ENCODE results near the gene IRF5.

The IRF5 gene

DNA sequence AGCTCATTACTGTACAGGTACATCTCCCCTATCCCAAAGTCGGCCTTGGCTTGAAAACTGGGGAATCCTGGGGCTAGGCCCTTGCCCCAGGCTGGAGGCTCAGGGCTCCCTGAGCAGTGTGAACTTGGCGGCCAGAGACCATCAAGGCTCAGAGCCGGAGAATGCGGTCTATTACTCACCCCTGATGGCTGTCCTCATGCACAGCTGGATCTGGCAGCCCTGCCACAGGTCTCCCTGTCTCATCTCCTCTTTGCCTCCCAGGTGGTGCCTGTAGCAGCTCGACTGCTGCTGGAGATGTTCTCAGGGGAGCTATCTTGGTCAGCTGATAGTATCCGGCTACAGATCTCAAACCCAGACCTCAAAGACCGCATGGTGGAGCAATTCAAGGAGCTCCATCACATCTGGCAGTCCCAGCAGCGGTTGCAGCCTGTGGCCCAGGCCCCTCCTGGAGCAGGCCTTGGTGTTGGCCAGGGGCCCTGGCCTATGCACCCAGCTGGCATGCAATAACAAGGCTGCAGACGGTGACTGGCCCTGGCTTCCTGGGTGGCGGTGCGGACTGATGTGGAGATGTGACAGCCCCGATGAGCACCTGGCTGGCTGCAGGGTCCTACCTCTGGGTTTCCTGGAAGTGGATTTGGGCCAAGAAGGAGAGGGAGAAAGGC is 10.7 kb downstream of the IRF5 start:
- Histone ChIP-seq H4K20me1 (ENCODE audit: low read depth, low read length) (no peaks in the 10 kb centered on the region), H3K4me2 (ENCODE audit: low read depth, low read length, poor library complexity, severe bottlenecking) (no peak overlapping the region), H3K4me3 (ENCODE audit: insufficient read depth, low read length, poor library complexity, severe bottlenecking) (no peak overlapping the region), H3K79me2 (ENCODE audit: insufficient read depth, low read length) (no peaks in the 10 kb centered on the region), H3K9ac (ENCODE audit: low read length) (no peak overlapping the region), H3K9me2 (replicated peaks; ENCODE audit: insufficient read depth, low read length) (no peaks in the 10 kb centered on the region), H3F3A (ENCODE audit: insufficient read depth) (0 out of 2 replicates have a peak, but pooled peaks cover 8% of the 10 kb centered on the region), H3K9me3 (ENCODE audit: insufficient read depth, low read length) (no peaks in the 10 kb centered on the region), H3K27ac (ENCODE audit: low read depth, low read length) (no peak overlapping the region), H2AFZ (ENCODE audit: low read depth, low read length, severe bottlenecking) (no peak overlapping the region), H3K36me3 (ENCODE audit: low read length) (peaks cover 2% of the 10 kb centered on the region; the same call in 1 of the 2 replicates), H3K27me3 (ENCODE audit: low read length) (no peaks in the 10 kb centered on the region)
- no peak for TF ChIP-seq EZH2phosphoT487 (conservative IDR thresholded peaks at IDR 0.05; ENCODE audit: low read length)
- no peak for TF ChIP-seq CTCF (IDR thresholded peaks at IDR 0.05; ENCODE audit: insufficient read depth, low read length, poor library complexity, severe bottlenecking)

- Histone ChIP-seq H3K36me3 (ENCODE audit: low read length) (peaks cover 10% of the 10 kb centered on the region; the same call in 1 of the 2 replicates), H2AFZ (ENCODE audit: low read depth, low read length, severe bottlenecking) (no peak overlapping the region), H3F3A (ENCODE audit: insufficient read depth) (0 out of 2 replicates have a peak, but pooled peaks cover 6% of the 10 kb centered on the region), H3K27me3 (ENCODE audit: low read length) (no peaks in the 10 kb centered on the region), H4K20me1 (ENCODE audit: low read depth, low read length) (no peaks in the 10 kb centered on the region), H3K27ac (ENCODE audit: low read depth, low read length) (no peak overlapping the region), H3K9me3 (ENCODE audit: insufficient read depth, low read length) (no peaks in the 10 kb centered on the region), H3K79me2 (ENCODE audit: insufficient read depth, low read length) (no peaks in the 10 kb centered on the region), H3K9me2 (replicated peaks; ENCODE audit: insufficient read depth, low read length) (no peaks in the 10 kb centered on the region), H3K4me2 (ENCODE audit: low read depth, low read length, poor library complexity, severe bottlenecking) (no peak overlapping the region), H3K4me3 (ENCODE audit: insufficient read depth, low read length, poor library complexity, severe bottlenecking) (no peak overlapping the region), H3K9ac (ENCODE audit: low read length) (no peak overlapping the region)
- TF ChIP-seq CTCF (IDR thresholded peaks at IDR 0.05; ENCODE audit: insufficient read depth, low read length, poor library complexity, severe bottlenecking) (no peak), EZH2phosphoT487 (conservative IDR thresholded peaks at IDR 0.05; ENCODE audit: low read length) (no peak)
Measured at GRCh38 chr7:128948976-128949760, 11.4 kb downstream of the IRF5 start.

DNA sequence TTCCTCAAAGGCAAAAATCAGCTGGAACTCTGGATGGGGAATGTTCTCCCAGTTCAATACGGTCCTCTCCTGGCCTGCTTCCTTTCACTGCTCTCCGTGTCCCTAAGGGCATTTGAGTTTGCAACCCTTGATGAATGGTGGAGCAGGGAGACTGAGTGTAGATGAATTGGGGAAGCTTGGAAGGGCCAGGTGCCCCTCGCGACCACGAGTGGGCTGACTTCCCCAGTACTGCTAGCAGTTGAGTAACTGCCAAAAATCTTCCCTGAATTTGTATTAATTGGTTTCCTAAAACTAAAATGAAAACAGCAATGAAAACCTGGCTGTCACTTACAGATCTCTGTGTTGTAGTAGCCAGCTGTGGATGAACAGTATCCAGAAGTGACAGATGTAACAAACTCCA is 13.6 kb downstream of the IRF5 start:
- Histone ChIP-seq H3K4me3 (ENCODE audit: insufficient read depth, low read length, poor library complexity, severe bottlenecking) (no peak overlapping the region), H3K27ac (ENCODE audit: low read depth, low read length) (no peak overlapping the region), H3K79me2 (ENCODE audit: insufficient read depth, low read length) (no peaks in the 10 kb centered on the region), H3K9ac (ENCODE audit: low read length) (no peak overlapping the region), H4K20me1 (ENCODE audit: low read depth, low read length) (no peaks in the 10 kb centered on the region), H2AFZ (ENCODE audit: low read depth, low read length, severe bottlenecking) (no peak overlapping the region), H3K4me2 (ENCODE audit: low read depth, low read length, poor library complexity, severe bottlenecking) (no peak overlapping the region), H3K36me3 (ENCODE audit: low read length) (peaks cover 10% of the 10 kb centered on the region; the same call in 1 of the 2 replicates), H3K9me2 (replicated peaks; ENCODE audit: insufficient read depth, low read length) (no peaks in the 10 kb centered on the region), H3K9me3 (ENCODE audit: insufficient read depth, low read length) (no peaks in the 10 kb centered on the region), H3K27me3 (ENCODE audit: low read length) (no peaks in the 10 kb centered on the region), H3F3A (ENCODE audit: insufficient read depth) (0 out of 2 replicates have a peak, but pooled peaks cover 5% of the 10 kb centered on the region)
- TF ChIP-seq EZH2phosphoT487 (conservative IDR thresholded peaks at IDR 0.05; ENCODE audit: low read length) (no peak), CTCF (IDR thresholded peaks at IDR 0.05; ENCODE audit: insufficient read depth, low read length, poor library complexity, severe bottlenecking) (no peak)
